BLaER1 treated with 17β-estradiol and CSF1 and Interleukin-3, amounts not matched to agents 10 nM and 100 nM (cell line): ENCODE measurements around the gene SLC28A1.

Experiments used
- H3K27ac ChIP-seq, 11 experiments: shearing (Covaris generic); formaldehyde crosslinking; 2 replicates each; pipeline ENCODE4 v1.8.1; 2022
- H3K27me3 ChIP-seq, 11 experiments: shearing (Covaris generic); formaldehyde crosslinking; 2 replicates each; pipeline ENCODE4 v1.8.1; 2022
- H3K36me3 ChIP-seq, 11 experiments: shearing (Covaris generic); formaldehyde crosslinking; 2 replicates each; pipeline ENCODE4 v1.8.1; 2022
- H3K4me1 ChIP-seq, 10 experiments: shearing (Covaris generic); formaldehyde crosslinking; 2 replicates each; pipeline ENCODE4 v1.8.1; 2022
- H3K4me2 ChIP-seq, 11 experiments: shearing (Covaris generic); formaldehyde crosslinking; 2 replicates each; pipeline ENCODE4 v1.8.1; 2022
- H3K4me3 ChIP-seq, 10 experiments: shearing (Covaris generic); formaldehyde crosslinking; 2 replicates each; pipeline ENCODE4 v1.8.1; 2022
- H3K9ac ChIP-seq, 11 experiments: shearing (Covaris generic); formaldehyde crosslinking; 2 replicates each; pipeline ENCODE4 v1.8.1; 2022
- H3K9me3 ChIP-seq, 11 experiments: shearing (Covaris generic); formaldehyde crosslinking; replicated peaks in 1 of 11; 2 replicates each; pipeline ENCODE4 v1.8.1; 2022
- H4K20me1 ChIP-seq, 11 experiments: shearing (Covaris generic); formaldehyde crosslinking; 2 replicates each; pipeline ENCODE4 v1.8.1; 2022
- Cebpa-rat ChIP-seq, 11 experiments: shearing (Covaris generic); IDR thresholded peaks; 2 replicates each; pipeline ENCODE4 v1.8.1; 2022

SLC28A1 gene

DNA sequence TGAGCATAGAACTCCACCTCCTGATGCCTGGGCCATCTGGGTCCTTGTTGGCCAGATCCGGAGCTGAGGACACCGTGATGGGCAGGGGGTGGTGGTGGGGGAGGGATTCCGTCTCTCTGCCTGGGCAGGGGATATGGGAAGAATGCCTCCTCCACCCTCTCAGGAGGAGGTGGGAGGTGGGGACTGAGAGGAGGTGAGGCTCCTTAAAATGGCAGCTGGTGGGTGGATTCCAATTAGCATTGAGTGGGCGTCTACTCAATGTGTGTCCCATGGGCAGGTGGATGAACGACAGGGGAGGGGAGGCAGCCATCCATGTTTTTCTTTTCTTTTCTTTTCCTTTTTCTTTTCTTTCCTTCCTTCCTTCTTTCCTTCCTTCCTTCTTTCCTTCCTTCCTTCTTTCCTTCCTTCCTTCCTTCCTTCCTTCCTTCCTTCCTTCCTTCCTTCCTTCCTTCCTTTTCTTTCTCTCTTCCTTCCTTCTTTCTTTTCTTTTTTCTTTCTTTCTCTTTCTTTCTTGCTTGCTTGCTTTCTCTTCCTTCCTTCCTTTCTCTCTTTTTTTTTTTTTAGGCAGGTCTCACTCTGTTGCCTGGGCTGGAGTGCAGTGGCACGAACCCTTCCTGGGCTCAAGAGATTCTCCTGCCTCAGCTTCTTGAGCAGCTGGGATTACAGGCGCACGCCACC is 5.0 kb downstream of the SLC28A1 start:
- Histone ChIP-seq H3K4me1 (peaks cover 0 to 6% (median 0%) of the 10 kb centered on the region in 10 experiments; a peak in 4 of 20 replicates), H3K4me3 (no peak overlapping the region), H3K36me3 (no peaks in the 10 kb centered on the region), H3K9ac (no peak overlapping the region), H3K27me3 (no peaks in the 10 kb centered on the region), H3K27ac (no peak overlapping the region; a peak in 1 of 22 replicates), H3K4me2 (peak overlapping the region in 1 of 11 experiments; percentile 10; a peak in 2 of 22 replicates), H4K20me1 (no peaks in the 10 kb centered on the region), H3K9me3 (peaks cover 0 to 3% (median 0%) of the 10 kb centered on the region in 11 experiments; a peak in 1 of 22 replicates)
- no peak for TF ChIP-seq Cebpa-rat (IDR thresholded peaks at IDR 0.05)

DNA sequence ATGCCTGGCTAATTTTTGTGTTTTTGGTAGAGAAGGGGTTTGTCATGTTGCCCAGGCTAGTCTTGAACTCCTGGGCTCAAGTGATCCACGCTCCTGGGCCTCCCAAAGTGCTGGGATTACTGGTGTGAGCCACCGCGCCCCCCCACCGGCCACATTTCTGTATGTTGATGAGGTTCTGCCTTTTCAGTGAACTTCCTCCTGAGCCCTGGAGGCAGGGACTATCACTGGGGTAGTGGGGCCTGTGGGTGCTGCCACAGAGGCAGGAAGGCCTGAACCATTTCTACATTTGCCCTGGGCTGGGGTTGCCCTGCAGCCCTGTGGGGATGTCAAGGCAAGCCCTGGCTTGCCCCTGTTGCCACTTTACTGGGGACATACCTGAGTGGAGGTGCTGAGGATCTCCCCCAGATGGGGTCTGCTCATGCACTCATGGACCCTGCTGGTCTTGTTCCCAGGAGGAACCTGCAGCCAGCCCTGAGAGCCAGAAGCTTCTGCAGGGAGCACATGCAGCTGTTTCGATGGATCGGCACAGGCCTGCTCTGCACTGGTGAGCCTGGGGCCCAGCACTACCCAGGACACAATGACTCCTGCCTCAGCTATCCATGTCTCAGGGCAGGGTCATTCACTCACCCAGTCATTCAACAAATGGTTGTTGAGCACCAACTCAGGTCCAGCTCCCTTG is 5.7 kb downstream of the SLC28A1 start:
- H3K4me1 ChIP-seq = peaks cover 0 to 6% (median 0%) of the 10 kb centered on the region in 10 experiments; a peak in 4 of 20 replicates
- no peaks in the 10 kb centered on the region for H3K36me3 ChIP-seq
- no peak overlapping the region for H3K4me3 ChIP-seq
- H3K9ac ChIP-seq = no peak overlapping the region
- no peaks in the 10 kb centered on the region for H4K20me1 ChIP-seq
- H3K9me3 ChIP-seq = peaks cover 0 to 3% (median 0%) of the 10 kb centered on the region in 11 experiments; a peak in 1 of 22 replicates
- no peaks in the 10 kb centered on the region for H3K27me3 ChIP-seq
- H3K4me2 ChIP-seq = peak overlapping the region in 1 of 11 experiments; percentile 10; a peak in 2 of 22 replicates
- H3K27ac ChIP-seq = no peak overlapping the region; a peak in 1 of 22 replicates
- TF ChIP-seq Cebpa-rat (IDR thresholded peaks at IDR 0.05) = no peak

DNA sequence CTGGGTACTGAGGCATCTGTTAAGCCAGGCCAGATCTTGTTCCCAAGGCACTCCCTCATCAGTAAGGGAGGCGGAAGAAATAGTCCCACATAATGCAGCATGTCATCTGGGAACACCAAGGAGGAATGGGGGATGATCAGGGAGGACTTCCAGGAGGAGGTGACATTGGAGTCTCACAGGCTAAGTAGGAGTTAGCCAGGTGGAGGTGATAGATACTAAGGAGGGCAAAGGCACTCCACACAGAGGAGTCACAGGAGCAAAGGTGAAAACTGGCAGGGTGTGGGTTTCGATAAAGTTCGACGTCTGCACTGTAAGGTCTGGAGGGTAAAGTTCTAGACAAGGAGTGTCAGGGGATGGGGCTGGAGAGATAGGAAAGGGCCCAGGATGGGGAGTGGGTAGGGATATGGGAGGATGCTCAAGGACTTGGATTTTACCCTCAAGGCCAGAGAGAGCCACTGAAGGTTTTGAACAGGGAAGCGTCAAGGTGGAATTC is 6.3 kb downstream of the SLC28A1 start:
- TF ChIP-seq Cebpa-rat (IDR thresholded peaks at IDR 0.05) = no peak
- no peaks in the 10 kb centered on the region for H3K27me3 ChIP-seq
- no peak overlapping the region for H3K4me3 ChIP-seq
- H3K27ac ChIP-seq = no peak overlapping the region
- no peaks in the 10 kb centered on the region for H4K20me1 ChIP-seq
- H3K9ac ChIP-seq = no peak overlapping the region
- H3K36me3 ChIP-seq = no peaks in the 10 kb centered on the region
- H3K9me3 ChIP-seq = peaks cover 0 to 3% (median 0%) of the 10 kb centered on the region in 11 experiments; a peak in 1 of 22 replicates
- H3K4me2 ChIP-seq = no peak overlapping the region
- H3K4me1 ChIP-seq = peaks cover 0 to 6% (median 0%) of the 10 kb centered on the region in 10 experiments; a peak in 4 of 20 replicates

DNA sequence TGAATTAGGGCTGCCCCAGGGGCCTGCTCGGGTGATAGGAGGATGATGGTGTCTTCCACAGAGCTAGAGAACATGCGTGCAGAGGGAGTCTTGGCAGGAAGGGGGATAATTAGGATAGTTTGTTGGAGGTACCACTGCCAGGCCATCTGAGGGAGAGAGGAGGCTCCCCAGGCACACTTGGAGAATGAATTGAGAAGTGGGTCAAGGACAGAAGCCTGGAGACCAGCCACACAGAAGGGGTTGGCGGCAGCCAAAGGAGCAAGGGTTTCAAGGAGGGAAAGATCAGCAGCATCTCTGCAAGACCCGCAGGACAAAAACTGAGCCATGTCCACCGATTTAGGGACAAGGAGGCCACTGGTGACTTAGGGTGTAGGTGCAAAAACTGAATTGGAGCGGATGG is 6.9 kb downstream of the SLC28A1 start:
- TF ChIP-seq Cebpa-rat (IDR thresholded peaks at IDR 0.05) = no peak

DNA sequence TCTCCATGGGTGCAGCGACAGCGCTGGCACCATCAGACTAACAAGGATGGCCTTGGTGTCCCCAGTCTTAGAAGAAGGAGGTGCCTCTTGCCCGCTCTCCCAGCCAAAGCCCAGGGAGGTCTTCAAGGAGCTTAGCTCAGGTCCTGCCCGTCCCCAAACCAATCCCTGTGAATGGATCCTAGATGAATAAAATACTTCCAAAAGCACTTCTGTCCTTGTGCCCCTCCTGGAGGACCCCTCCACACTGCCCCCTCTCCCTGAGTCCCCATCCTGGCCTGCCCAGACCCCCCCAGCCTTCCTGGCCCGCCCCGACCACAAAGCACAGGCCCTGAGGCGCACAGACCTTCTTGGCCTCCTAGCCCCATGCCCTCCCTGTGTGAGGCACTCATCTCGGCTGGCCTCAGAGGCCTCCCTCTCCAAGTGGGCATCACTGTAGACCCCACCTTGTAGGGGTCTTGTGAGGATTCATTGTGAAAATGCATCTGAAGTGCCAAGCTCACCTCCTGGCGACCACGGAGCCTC is 8.4 kb downstream of the SLC28A1 start:
- Histone ChIP-seq H4K20me1 (no peaks in the 10 kb centered on the region), H3K4me3 (no peak overlapping the region), H3K4me1 (peaks cover 0 to 6% (median 0%) of the 10 kb centered on the region in 10 experiments; a peak in 4 of 20 replicates), H3K9me3 (peaks cover 0 to 3% (median 0%) of the 10 kb centered on the region in 11 experiments; a peak in 1 of 22 replicates), H3K27me3 (no peaks in the 10 kb centered on the region), H3K36me3 (no peaks in the 10 kb centered on the region), H3K27ac (no peak overlapping the region), H3K4me2 (no peak overlapping the region), H3K9ac (no peak overlapping the region)
- no peak for TF ChIP-seq Cebpa-rat (IDR thresholded peaks at IDR 0.05)

More for the DNA sequence above, 6.9 kb downstream of the SLC28A1 start:
- Histone ChIP-seq H3K36me3 (no peaks in the 10 kb centered on the region), H3K9ac (no peak overlapping the region), H3K4me1 (peaks cover 0 to 6% (median 0%) of the 10 kb centered on the region in 10 experiments; a peak in 4 of 20 replicates), H4K20me1 (no peaks in the 10 kb centered on the region), H3K9me3 (peaks cover 0 to 3% (median 0%) of the 10 kb centered on the region in 11 experiments; a peak in 1 of 22 replicates), H3K27ac (no peak overlapping the region), H3K27me3 (no peaks in the 10 kb centered on the region), H3K4me3 (no peak overlapping the region), H3K4me2 (no peak overlapping the region)

DNA sequence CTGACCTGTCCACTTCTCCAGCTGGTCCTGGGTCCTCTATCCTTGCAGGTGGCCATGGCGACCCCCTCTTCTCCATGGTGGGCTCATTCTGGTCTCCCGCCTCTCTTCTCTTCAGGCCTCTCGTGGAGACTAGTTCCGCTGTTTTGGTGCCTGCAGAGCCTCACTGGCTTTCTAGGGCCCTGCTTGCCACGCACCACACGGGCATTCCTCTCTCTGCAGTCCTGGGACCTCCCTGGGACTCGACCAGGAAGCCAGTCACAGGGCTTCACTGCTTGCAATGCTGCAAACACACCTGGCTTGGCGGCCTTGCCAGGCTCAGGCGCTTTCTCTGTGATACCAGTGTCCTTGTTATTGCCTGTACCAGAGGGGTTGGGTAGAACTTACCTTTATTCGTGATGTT is 9.1 kb downstream of the SLC28A1 start:
- H3K27ac ChIP-seq = no peak overlapping the region
- H3K4me2 ChIP-seq = no peak overlapping the region
- peaks cover 0 to 12% (median 3%) of the 10 kb centered on the region in 10 experiments; a peak in 11 of 20 replicates for H3K4me1 ChIP-seq
- no peak overlapping the region for H3K4me3 ChIP-seq
- no peaks in the 10 kb centered on the region for H3K36me3 ChIP-seq
- peaks cover 0 to 3% (median 0%) of the 10 kb centered on the region in 11 experiments; a peak in 2 of 22 replicates for H3K9me3 ChIP-seq
- no peak for TF ChIP-seq Cebpa-rat (IDR thresholded peaks at IDR 0.05)
- no peak overlapping the region for H3K9ac ChIP-seq
- H4K20me1 ChIP-seq = no peaks in the 10 kb centered on the region
- no peaks in the 10 kb centered on the region for H3K27me3 ChIP-seq

DNA sequence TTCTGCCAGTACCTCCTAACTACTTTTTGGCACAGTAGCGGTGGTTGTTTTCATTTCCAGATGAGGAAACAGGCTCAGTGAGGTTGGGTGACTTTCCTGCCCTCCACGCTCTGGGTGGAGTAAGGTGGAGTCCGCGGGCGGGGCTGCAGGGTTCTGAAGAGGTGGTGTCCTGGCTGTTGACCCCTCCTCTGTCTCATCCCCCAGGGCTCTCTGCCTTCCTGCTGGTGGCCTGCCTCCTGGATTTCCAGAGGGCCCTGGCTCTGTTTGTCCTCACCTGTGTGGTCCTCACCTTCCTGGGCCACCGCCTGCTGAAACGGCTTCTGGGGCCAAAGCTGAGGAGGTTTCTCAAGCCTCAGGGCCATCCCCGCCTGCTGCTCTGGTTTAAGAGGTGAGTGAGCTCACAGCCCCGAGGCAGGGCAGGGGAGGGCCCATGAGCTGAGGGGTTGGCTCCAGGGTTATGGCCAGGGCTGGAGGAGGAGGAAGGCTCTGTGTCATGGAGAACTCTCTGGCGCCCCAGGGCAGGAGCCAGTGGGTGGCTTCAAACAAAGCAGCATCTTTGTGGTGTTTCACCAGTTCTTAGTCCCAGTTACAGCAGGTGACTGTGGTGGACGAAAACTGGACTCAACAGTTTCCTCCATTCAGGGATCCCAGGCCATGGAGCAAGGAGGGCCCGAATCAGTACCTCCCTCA is 10.4 kb downstream of the SLC28A1 start:
- peaks cover 0 to 13% (median 4%) of the 10 kb centered on the region in 10 experiments; a peak in 11 of 20 replicates for H3K4me1 ChIP-seq
- no peak overlapping the region for H3K9ac ChIP-seq
- no peak overlapping the region for H3K4me2 ChIP-seq
- no peak overlapping the region for H3K4me3 ChIP-seq
- no peak for TF ChIP-seq Cebpa-rat (IDR thresholded peaks at IDR 0.05)
- H3K27ac ChIP-seq = no peak overlapping the region
- no peaks in the 10 kb centered on the region for H4K20me1 ChIP-seq
- no peaks in the 10 kb centered on the region for H3K27me3 ChIP-seq
- peaks cover 0 to 14% (median 8%) of the 10 kb centered on the region in 11 experiments; a peak in 12 of 22 replicates for H3K9me3 ChIP-seq
- H3K36me3 ChIP-seq = no peaks in the 10 kb centered on the region

- H3K9me3 ChIP-seq = peaks cover 10 to 34% (median 22%) of the 10 kb centered on the region in 11 experiments; a peak in 18 of 22 replicates
- no peak overlapping the region for H3K27ac ChIP-seq
- peak overlapping the region in 3 of 11 experiments; percentile 3 to 22 (median 14); a peak in 2 of 22 replicates for H3K4me2 ChIP-seq
- no peaks in the 10 kb centered on the region for H3K36me3 ChIP-seq
- no peak overlapping the region for H3K4me3 ChIP-seq
- H3K27me3 ChIP-seq = no peaks in the 10 kb centered on the region
- H3K4me1 ChIP-seq = peaks cover 0 to 11% (median 1%) of the 10 kb centered on the region in 10 experiments; a peak in 9 of 20 replicates
- no peaks in the 10 kb centered on the region for H4K20me1 ChIP-seq
- TF ChIP-seq Cebpa-rat (IDR thresholded peaks at IDR 0.05) = no peak
- H3K9ac ChIP-seq = no peak overlapping the region
Observed at GRCh38 chr15:84898761-84899160, 14.3 kb downstream of the SLC28A1 start.
